Measurements from ENCODE around the gene SLC19A1.

Gene SLC19A1

DNA sequence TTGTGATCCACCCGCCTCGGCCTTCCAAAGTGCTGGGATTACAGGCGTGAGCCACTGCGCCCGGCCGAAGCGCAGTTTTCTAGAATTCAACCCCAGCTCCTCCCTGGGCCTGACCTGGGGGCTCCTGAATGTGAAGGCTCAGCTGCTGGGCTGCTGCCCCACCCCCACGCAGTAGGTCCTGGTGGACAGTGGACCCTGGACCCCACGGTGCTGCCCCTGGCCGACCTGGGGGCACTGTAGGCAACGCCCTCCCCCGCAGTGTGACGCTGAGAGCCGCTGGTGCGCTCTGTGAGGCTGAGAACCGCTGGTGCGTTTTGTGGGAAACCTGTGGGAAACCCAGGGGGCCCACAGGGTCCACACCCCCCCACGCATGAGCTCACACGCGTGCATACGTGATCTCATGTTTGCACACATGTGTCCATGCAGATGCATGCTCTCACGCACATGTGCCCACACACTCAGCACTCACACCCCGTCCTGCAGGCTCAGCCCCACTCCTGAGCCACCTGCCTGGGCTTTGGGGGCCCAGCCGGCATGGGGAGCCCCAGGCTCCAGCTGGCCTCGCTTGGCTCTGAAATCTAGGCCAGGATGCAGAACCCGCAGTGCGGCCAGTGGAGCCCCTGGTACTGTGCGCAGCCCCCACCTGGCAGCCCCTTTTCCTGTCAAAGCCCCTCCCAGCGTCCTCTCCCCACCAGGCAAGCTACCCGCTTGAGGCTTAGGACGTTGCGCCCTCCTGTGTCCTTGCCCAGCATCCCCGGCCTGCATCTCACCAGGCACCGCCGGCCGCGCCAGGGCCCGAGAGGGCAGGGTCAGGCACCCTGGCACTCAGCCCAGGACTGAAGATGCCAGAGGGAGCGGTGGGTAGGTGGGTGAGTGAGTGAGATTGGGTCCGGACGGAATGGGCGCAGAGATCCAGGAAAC, 69.5 kb downstream of the SLC19A1 start:
- in situ Hi-C loops (cut with MboI; ENCODE audit: low sequenced_read_pairs), result loop anchor here (25.0 kb wide), 1 partner anchor 340 kb away; no protein-coding TSS in a partner anchor

DNA sequence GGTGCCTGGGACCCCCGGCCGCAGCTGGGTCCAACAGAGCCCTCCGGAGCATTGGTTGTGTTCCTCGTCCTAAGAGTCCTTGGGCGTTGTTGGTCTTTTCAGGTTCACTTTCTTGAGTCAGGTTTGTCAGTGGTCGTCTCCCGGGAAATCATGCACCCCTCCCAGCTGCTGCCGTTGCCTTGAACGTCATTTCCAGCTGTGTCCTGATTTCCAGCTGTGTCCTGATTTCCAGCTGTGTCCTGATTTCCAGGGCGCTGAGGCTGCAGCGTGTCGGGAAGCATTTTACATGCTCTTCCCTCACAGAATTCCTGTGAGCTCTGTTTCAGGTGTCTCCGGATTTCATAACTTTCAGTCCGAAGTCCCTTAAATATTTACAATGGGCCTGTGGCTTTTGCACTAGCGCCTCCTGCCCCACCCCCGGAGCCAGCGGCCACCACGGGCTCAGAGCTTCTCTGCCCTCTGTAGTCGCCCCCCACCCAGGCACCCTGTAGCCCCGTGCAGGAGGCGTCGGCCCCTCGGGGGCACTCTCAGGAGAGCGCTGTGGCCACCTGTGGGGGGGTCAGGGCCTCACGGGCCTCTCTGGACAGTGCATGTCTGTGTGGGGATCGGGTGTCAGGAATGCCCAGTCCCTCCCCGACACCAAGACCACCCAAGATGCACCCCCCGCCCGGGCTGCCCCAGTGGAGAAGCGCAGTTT, 70.6 kb downstream of the SLC19A1 start:
- in situ Hi-C loops (cut with MboI; ENCODE audit: low sequenced_read_pairs), result loop anchor here (25.0 kb wide), 1 partner anchor 341 kb away; no protein-coding TSS in a partner anchor

DNA sequence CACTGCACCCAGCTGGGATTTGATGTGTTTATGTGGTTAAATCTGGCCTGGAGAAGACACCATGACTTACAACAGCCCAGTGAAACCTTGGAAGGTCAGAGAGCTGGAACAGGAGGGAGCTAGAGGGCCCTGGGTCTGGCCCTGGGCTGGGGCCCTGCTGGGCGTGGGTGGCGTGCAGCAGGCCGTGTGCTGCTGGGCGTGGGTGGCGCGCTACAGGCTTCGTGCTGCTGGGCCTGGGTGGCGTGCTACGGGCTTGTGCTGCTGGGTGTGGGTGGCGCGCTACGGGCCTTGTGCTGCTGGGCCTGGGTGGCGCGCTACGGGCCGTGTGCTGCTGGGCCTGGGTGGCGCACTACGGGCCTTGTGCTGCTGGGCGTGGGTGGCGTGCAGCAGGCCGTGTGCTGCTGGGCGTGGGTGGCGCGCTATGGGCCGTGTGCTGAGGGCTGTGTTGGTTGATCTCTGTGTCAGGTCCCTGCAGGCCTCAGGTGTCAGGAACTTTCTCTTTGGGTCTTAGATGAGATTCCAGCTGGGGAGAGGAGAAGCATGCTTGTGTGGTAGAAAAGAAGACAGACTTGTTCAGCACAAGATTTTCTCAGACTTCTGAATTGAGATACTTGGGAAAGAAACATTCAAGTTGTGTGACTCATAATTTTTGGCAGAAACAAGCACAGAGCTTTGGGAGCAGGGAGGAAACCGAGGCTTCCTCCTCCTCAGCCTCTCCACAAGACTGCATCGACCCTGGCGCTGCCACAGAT, 71.3 kb downstream of the SLC19A1 start:
- in situ Hi-C loops (cut with MboI; ENCODE audit: low sequenced_read_pairs), result loop anchor here (25.0 kb wide), 1 partner anchor 341 kb away; no protein-coding TSS in a partner anchor

- in situ Hi-C loops (cut with MboI; ENCODE audit: low sequenced_read_pairs), result loop anchor here (25.0 kb wide), 1 partner anchor 342 kb away; no protein-coding TSS in a partner anchor
Observed at GRCh38 chr21:45470087-45470515, 72.1 kb downstream of the SLC19A1 start.

DNA sequence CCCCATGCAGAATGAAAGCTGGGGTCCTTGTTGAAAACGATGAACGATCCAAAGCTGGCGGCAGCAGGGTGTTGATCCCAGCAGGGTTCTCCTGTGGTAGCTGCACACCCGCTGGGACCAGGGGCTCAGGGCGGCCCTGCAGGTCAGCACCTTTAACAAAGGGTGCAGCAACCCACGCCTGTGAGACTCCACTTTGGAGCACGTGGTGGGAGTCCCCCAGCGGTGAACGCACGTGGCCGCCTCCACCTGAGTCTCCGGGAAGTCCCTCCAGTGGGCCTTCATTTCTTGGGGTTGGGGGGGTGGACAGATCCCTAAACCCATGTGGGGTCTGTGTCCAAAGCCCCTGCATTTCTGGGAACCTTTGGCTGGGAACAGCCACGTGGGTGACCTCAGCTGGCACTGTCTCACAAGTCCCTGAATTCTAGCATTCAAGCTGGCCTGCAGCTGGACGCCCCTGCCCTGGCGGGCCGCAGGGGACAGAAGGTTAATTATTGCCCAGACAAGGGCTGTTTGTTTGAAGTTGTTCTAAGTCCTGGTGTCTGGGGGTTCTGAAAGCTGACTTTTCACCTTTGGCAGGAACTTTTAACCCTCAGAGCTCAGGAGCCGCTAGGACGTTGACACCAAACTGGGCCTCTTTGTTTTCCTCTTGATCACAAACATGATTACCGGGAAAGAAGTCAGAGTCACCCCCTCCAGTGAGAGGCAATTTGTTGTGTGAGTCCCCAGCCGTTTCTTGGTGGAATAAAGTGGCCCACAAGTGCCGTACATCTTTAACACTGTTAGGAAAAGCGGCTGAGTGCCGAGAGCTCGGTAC, 72.8 kb downstream of the SLC19A1 start:
- in situ Hi-C loops (cut with MboI; ENCODE audit: low sequenced_read_pairs), result loop anchor here (25.0 kb wide), 1 partner anchor 343 kb away; no protein-coding TSS in a partner anchor

GRCh38 chr21:45468971-45469272, 73.3 kb downstream of the SLC19A1 start:
- in situ Hi-C loops (cut with MboI; ENCODE audit: low sequenced_read_pairs), result loop anchor here (25.0 kb wide), 1 partner anchor 343 kb away; no protein-coding TSS in a partner anchor

DNA sequence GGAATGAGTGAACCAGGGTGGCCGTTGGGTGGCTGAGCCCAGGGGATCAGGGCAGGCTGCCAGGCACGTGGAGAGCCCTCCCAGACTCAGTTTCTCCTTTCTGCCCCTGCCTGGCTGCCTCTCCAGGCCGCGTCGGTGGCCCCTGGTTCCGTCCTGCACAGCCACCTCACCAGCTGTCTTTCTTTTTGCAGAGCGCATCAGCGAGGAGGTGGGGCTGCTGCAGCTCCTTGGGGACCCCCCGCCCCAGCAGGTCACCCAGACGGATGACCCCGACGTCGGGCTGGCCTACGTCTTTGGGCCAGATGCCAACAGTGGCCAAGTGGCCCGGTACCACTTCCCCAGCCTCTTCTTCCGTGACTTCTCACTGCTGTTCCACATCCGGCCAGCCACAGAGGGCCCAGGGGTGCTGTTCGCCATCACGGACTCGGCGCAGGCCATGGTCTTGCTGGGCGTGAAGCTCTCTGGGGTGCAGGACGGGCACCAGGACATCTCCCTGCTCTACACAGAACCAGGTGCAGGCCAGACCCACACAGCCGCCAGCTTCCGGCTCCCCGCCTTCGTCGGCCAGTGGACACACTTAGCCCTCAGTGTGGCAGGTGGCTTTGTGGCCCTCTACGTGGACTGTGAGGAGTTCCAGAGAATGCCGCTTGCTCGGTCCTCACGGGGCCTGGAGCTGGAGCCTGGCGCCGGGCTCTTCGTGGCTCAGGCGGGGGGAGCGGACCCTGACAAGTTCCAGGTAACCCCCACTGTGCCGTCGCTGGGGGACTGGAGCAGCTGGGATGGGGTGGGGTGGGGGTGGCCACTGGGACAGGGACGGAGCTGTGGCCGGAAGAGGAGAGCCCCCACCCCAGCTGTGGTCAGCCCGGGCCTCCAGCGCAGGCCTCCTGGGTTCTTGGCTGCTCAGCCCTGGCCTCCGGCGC, 73.9 kb downstream of the SLC19A1 start:
- in situ Hi-C loops (cut with MboI; ENCODE audit: low sequenced_read_pairs), result loop anchor here (25.0 kb wide), 1 partner anchor 344 kb away; no protein-coding TSS in a partner anchor

DNA sequence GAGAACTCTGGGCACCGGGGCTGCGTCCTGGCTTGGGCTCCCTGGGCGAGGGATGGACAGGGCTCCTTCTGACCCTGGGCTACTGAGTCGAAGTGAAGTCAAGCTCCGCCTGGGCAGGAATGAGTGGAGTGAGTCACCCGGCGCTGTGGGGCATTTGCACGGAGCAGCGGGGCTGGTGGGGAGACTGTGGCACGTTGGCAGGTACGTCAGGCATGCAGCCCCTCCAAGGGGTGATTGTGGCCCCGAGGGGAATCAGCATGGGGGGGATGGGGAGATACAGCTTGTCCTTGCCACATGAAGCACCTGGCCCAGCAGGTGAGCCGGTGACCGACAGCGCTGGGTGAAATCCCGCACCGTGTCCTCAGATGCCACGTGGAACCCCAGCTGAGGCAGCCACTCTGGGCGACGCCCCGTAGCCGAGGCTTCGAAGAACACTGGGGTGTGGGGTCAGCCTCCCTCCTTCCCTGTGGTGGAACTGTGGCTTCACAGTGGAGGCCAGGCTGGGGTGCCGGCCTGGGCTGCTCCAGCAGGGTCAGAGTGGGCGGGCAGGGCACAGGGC, 74.9 kb downstream of the SLC19A1 start:
- in situ Hi-C loops (cut with MboI; ENCODE audit: low sequenced_read_pairs), result loop anchor here (25.0 kb wide), 1 partner anchor 345 kb away; no protein-coding TSS in a partner anchor

- in situ Hi-C loops (cut with MboI; ENCODE audit: low sequenced_read_pairs), result loop anchor here (25.0 kb wide), 1 partner anchor 346 kb away; no protein-coding TSS in a partner anchor
Observed at GRCh38 chr21:45466330-45467220, 75.7 kb downstream of the SLC19A1 start.

GRCh38 chr21:45465611-45466329, 76.5 kb downstream of the SLC19A1 start:
- in situ Hi-C loops (cut with MboI; ENCODE audit: low sequenced_read_pairs), result loop anchor here (25.0 kb wide), 1 partner anchor 347 kb away; no protein-coding TSS in a partner anchor

GRCh38 chr21:45465105-45465504, 77.1 kb downstream of the SLC19A1 start:
- in situ Hi-C loops (cut with MboI; ENCODE audit: low sequenced_read_pairs), result loop anchor here (25.0 kb wide), 1 partner anchor 347 kb away; no protein-coding TSS in a partner anchor

- in situ Hi-C loops (cut with MboI; ENCODE audit: low sequenced_read_pairs), result loop anchor here (25.0 kb wide), 1 partner anchor 348 kb away; no protein-coding TSS in a partner anchor
Observed at GRCh38 chr21:45464309-45464708, 77.9 kb downstream of the SLC19A1 start.

- in situ Hi-C loops (cut with MboI; ENCODE audit: low sequenced_read_pairs), result loop anchor here (25.0 kb wide), 1 partner anchor 348 kb away; no protein-coding TSS in a partner anchor
Observed at GRCh38 chr21:45463871-45464270, 78.4 kb downstream of the SLC19A1 start.

- in situ Hi-C loops (cut with MboI; ENCODE audit: low sequenced_read_pairs), result loop anchor here (25.0 kb wide), 1 partner anchor 350 kb away; no protein-coding TSS in a partner anchor
Observed at GRCh38 chr21:45461806-45462341, 80.4 kb downstream of the SLC19A1 start.

GRCh38 chr21:45461369-45461750, 80.9 kb downstream of the SLC19A1 start:
- in situ Hi-C loops (cut with MboI; ENCODE audit: low sequenced_read_pairs), result loop anchor here (25.0 kb wide), 1 partner anchor 351 kb away; no protein-coding TSS in a partner anchor
